Neural cell (in vitro differentiated cells): Measurements from ENCODE around the gene MYO5C. TPM values are rescaled to one million over a fixed set of nuclear protein-coding genes. Genes with fewer than 3 reads are reported as not detected.

Experiments
- H2AFZ ChIP-seq: fragments of 200-600, 300-800 bp; sonication (generic), shearing (Covaris generic); 2 replicates; pipeline ENCODE4 v1.6.0; 2014; ENCODE audit warnings: low read depth, mild to moderate bottlenecking, antibody characterized with exemption, low read length, moderate library complexity
- H3F3A ChIP-seq: fragments of 200-600 bp; shearing (Covaris generic); 2 replicates; pipeline ENCODE4 v1.6.1; 2016; ENCODE audit warnings: mild to moderate bottlenecking, moderate library complexity, mixed read lengths, antibody characterized with exemption, low read length; ENCODE audit not compliant: insufficient read depth, poor library complexity, severe bottlenecking
- H3K27ac ChIP-seq: fragments of 200-600, 300-800 bp; sonication (generic), shearing (Covaris generic); 2 replicates; pipeline ENCODE4 v1.5.1; 2014; ENCODE audit warnings: mild to moderate bottlenecking, low read length, moderate library complexity
- H3K27me3 ChIP-seq: fragments of 300-800, 200-600 bp; sonication (generic), shearing (Covaris generic); 2 replicates; pipeline ENCODE4 v1.6.0; 2014; ENCODE audit warnings: mild to moderate bottlenecking, low read depth, low read length, moderate library complexity; ENCODE audit not compliant: insufficient read depth
- H3K36me3 ChIP-seq: fragments of 300-800, 200-600 bp; sonication (generic), shearing (Covaris generic); 2 replicates; pipeline ENCODE4 v1.5.1; 2014; ENCODE audit warnings: mild to moderate bottlenecking, antibody characterized with exemption, low read length, moderate library complexity; ENCODE audit not compliant: insufficient read depth
- H3K4me2 ChIP-seq: fragments of 300-800, 200-600 bp; sonication (generic), shearing (Covaris generic); 2 replicates; pipeline ENCODE4 v1.6.0; 2014; ENCODE audit warnings: mild to moderate bottlenecking, low read length
- H3K4me3 ChIP-seq: fragments of 300-800, 200-600 bp; sonication (generic), shearing (Covaris generic); 2 replicates; pipeline ENCODE4 v1.5.1; 2014; ENCODE audit warnings: mild to moderate bottlenecking, low read length, moderate library complexity
- H3K79me2 ChIP-seq: fragments of 200-600 bp; shearing (Covaris generic); replicated peaks from 2 replicates; pipeline ENCODE4 v1.6.0; 2014; ENCODE audit warnings: mild to moderate bottlenecking, low read length, moderate library complexity; ENCODE audit not compliant: insufficient read depth
- H3K9ac ChIP-seq: fragments of 300-800, 200-600 bp; sonication (generic), shearing (Covaris generic); 2 replicates; pipeline ENCODE4 v1.6.1; 2016; ENCODE audit warnings: mild to moderate bottlenecking, low read length, mixed read lengths
- H3K9me2 ChIP-seq: fragments of 200-600 bp; shearing (Covaris generic); 2 replicates; pipeline ENCODE4 v1.6.1; 2016; ENCODE audit warnings: mild to moderate bottlenecking, low read length, mixed read lengths; ENCODE audit not compliant: insufficient read depth
- H3K9me3 ChIP-seq: fragments of 200-600, 300-800 bp; sonication (generic), shearing (Covaris generic); 2 replicates; pipeline ENCODE4 v1.6.1; 2016; ENCODE audit warnings: mild to moderate bottlenecking, mixed run types, low read length, moderate library complexity, mixed read lengths
- H4K20me1 ChIP-seq: fragments of 200-600 bp; shearing (Covaris generic); 2 replicates; pipeline ENCODE4 v1.6.1; 2016; ENCODE audit warnings: mild to moderate bottlenecking, mixed run types; ENCODE audit not compliant: insufficient read depth
- CTCF ChIP-seq: fragments of 450-650 bp; IDR thresholded peaks from 2 replicates; pipeline ENCODE4 v1.5.1; 2014; ENCODE audit warnings: antibody characterized with exemption, mild to moderate bottlenecking, moderate library complexity; ENCODE audit not compliant: poor library complexity, severe bottlenecking
- EP300 ChIP-seq: fragments of 450-650 bp; conservative IDR thresholded peaks from 2 replicates; pipeline ENCODE4 v1.6.1; 2014; ENCODE audit warnings: antibody characterized with exemption, mild to moderate bottlenecking, moderate library complexity; ENCODE audit not compliant: poor library complexity, severe bottlenecking
- EZH2 ChIP-seq: fragments of 200-600, 300-800 bp; shearing (Covaris generic), sonication (generic); IDR thresholded peaks from 2 replicates; pipeline ENCODE4 v1.6.1; 2014; ENCODE audit warnings: antibody characterized with exemption, low read length, borderline replicate concordance, mild to moderate bottlenecking; ENCODE audit not compliant: insufficient read depth, poor library complexity, severe bottlenecking
- MXI1 ChIP-seq: fragments of 450-650 bp; conservative IDR thresholded peaks from 2 replicates; pipeline ENCODE4 v1.6.1; 2014; ENCODE audit warnings: antibody characterized with exemption, mild to moderate bottlenecking; ENCODE audit not compliant: poor library complexity, severe bottlenecking
- POLR2AphosphoS5 ChIP-seq: IDR thresholded peaks from 2 replicates; pipeline ENCODE4 v1.6.1; 2012
- RAD21 ChIP-seq: fragments of 450-650 bp; conservative IDR thresholded peaks from 2 replicates; pipeline ENCODE4 v1.6.1; 2014; ENCODE audit warnings: antibody characterized with exemption, mild to moderate bottlenecking, moderate library complexity
- REST ChIP-seq: IDR thresholded peaks from 2 replicates; pipeline ENCODE4 v1.6.1; 2012; ENCODE audit warnings: borderline replicate concordance
- SMC3 ChIP-seq: fragments of 450-650 bp; conservative IDR thresholded peaks from 2 replicates; pipeline ENCODE4 v1.6.1; 2014; ENCODE audit warnings: antibody characterized with exemption, mild to moderate bottlenecking, moderate library complexity; ENCODE audit not compliant: poor library complexity
- TAF1 ChIP-seq: IDR thresholded peaks from 2 replicates; pipeline ENCODE4 v1.6.1; 2012; ENCODE audit warnings: low read depth
- polyA plus RNA-seq: library from polyadenylated mRNA; depleted of rRNA; stranded (reverse); fragments of >200 nt; gene quantifications from 2 replicates; pipeline ENCODE4 v1.2.3, GENCODE V29; 2014

MYO5C gene
- polyA plus RNA-seq, 1 donor from 2014 or later, result 0.77 TPM

GRCh38 chr15:52284164-52284563 is 11.4 kb downstream of the MYO5C start:
- Histone ChIP-seq H2AFZ (no peak overlapping the region), H3K9me3 (no peaks in the 10 kb centered on the region), H3K4me2 (no peak overlapping the region), H3K36me3 (no peaks in the 10 kb centered on the region), H3K9ac (no peak overlapping the region), H3K79me2 (no peaks in the 10 kb centered on the region), H3K9me2 (no peaks in the 10 kb centered on the region), H3K27me3 (no peaks in the 10 kb centered on the region), H4K20me1 (no peaks in the 10 kb centered on the region), H3F3A (no peaks in the 10 kb centered on the region), H3K27ac (no peak overlapping the region), H3K4me3 (no peak overlapping the region)
- TF ChIP-seq EP300, result no peak
- no peak for TF ChIP-seq SMC3
- TF ChIP-seq EZH2, result no peak
- no peak for TF ChIP-seq MXI1
- TF ChIP-seq TAF1, result no peak
- no peak for TF ChIP-seq RAD21
- TF ChIP-seq POLR2AphosphoS5, result no peak
- no peak for TF ChIP-seq REST
- TF ChIP-seq CTCF, result no peak

GRCh38 chr15:52283281-52283680 is 12.3 kb downstream of the MYO5C start:
- Histone ChIP-seq H3K27ac (no peak overlapping the region), H3K27me3 (no peaks in the 10 kb centered on the region), H2AFZ (no peak overlapping the region), H3K79me2 (no peaks in the 10 kb centered on the region), H3K36me3 (no peaks in the 10 kb centered on the region), H3K4me2 (no peak overlapping the region), H3F3A (no peaks in the 10 kb centered on the region), H3K9me2 (no peaks in the 10 kb centered on the region), H4K20me1 (no peaks in the 10 kb centered on the region), H3K9ac (no peak overlapping the region), H3K9me3 (no peaks in the 10 kb centered on the region), H3K4me3 (no peak overlapping the region)
- no peak for TF ChIP-seq EZH2
- no peak for TF ChIP-seq SMC3
- TF ChIP-seq CTCF, result no peak
- no peak for TF ChIP-seq REST
- no peak for TF ChIP-seq RAD21
- TF ChIP-seq TAF1, result no peak
- TF ChIP-seq MXI1, result no peak
- no peak for TF ChIP-seq EP300
- TF ChIP-seq POLR2AphosphoS5, result no peak
